Thyroid gland (tissue), 4 donors: ENCODE results near the gene CREB3L1.

Experiments
- CTCF ChIP-seq, 6 experiments: fragments of 200-600 bp in 3 of 6; fragments of 450-650 bp in 3 of 6; sonication (generic) in 3 of 6; IDR thresholded peaks; one replicate each; pipeline ENCODE4 v1.5.1; 2016 to 2019; ENCODE audit warnings: antibody characterized with exemption in 6 of 6, mild to moderate bottlenecking in 2 of 6, inconsistent platforms in 1 of 6, moderate library complexity in 1 of 6
- POLR2A ChIP-seq, 2 donors: fragments of 450-650 bp; IDR thresholded peaks; one replicate each; pipeline ENCODE4 v1.6.1; 2017; ENCODE audit warnings: antibody characterized with exemption in 2 of 2, mild to moderate bottlenecking in 2 of 2, moderate library complexity in 1 of 2

DNA sequence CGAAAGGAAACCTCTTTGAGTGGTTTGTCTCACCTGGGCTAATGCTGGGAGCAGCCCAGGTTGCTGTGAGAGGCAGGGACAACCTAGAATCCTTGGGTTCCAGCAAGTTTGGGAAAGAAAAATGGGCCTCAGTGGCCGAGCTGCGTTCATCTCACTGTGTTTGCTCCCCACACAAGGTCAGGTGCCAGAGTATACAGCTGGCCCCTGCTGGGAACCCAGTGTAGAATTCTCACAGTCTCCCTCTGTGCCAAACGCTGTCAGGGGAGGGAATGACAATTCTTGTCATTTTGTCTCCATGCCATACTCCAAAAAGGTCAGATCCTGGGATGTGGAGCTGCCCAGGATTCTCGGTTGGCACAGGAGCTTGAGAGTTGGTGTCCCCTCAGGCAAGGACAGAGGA is 74.1 kb downstream of the CREB3L1 start:
- TF ChIP-seq CTCF (IDR thresholded peaks at IDR 0.05) = no peak
- no peak for TF ChIP-seq POLR2A (IDR thresholded peaks at IDR 0.05)
